Ishikawa (cell line): Measurements from ENCODE around the gene IGLL5.

Experiments
- CEBPB ChIP-seq: IDR thresholded peaks from 2 replicates; pipeline ENCODE4 v1.6.1; 2012
- CREB1 ChIP-seq: IDR thresholded peaks from 2 replicates; pipeline ENCODE4 v1.6.1; 2012; ENCODE audit warnings: low read depth
- EP300 ChIP-seq: IDR thresholded peaks from 2 replicates; pipeline ENCODE4 v1.6.1; 2012; ENCODE audit warnings: borderline replicate concordance
- RAD21 ChIP-seq: IDR thresholded peaks from 2 replicates; pipeline ENCODE4 v1.6.1; 2012; ENCODE audit warnings: low read depth
- REST ChIP-seq: IDR thresholded peaks from 2 replicates; pipeline ENCODE4 v1.6.1; 2012; ENCODE audit warnings: low read depth, mild to moderate bottlenecking
- TAF1 ChIP-seq: IDR thresholded peaks from 2 replicates; pipeline ENCODE4 v1.6.1; 2012; ENCODE audit warnings: low read depth, mild to moderate bottlenecking
- TCF12 ChIP-seq: IDR thresholded peaks from 2 replicates; pipeline ENCODE4 v1.6.1; 2012; ENCODE audit warnings: low read depth
- TEAD4 ChIP-seq: IDR thresholded peaks from 2 replicates; pipeline ENCODE4 v1.6.1; 2012
- USF1 ChIP-seq: IDR thresholded peaks from 2 replicates; pipeline ENCODE4 v1.6.1; 2012
- YY1 ChIP-seq: IDR thresholded peaks from 2 replicates; pipeline ENCODE4 v1.6.1; 2012; ENCODE audit warnings: low read depth
- ZBTB7A ChIP-seq: IDR thresholded peaks from 2 replicates; pipeline ENCODE4 v1.6.1; 2012; ENCODE audit warnings: low read depth

- TF ChIP-seq CEBPB (no peak), REST (no peak), RAD21 (no peak), ZBTB7A (no peak), TCF12 (no peak), CREB1 (no peak), EP300 (no peak), TAF1 (no peak), USF1 (no peak), YY1 (no peak), TEAD4 (no peak)
Observed at GRCh38 chr22:22938672-22939587, 51.3 kb downstream of the IGLL5 start.
